Measurements from ENCODE around the gene ZNF236.

DNA sequence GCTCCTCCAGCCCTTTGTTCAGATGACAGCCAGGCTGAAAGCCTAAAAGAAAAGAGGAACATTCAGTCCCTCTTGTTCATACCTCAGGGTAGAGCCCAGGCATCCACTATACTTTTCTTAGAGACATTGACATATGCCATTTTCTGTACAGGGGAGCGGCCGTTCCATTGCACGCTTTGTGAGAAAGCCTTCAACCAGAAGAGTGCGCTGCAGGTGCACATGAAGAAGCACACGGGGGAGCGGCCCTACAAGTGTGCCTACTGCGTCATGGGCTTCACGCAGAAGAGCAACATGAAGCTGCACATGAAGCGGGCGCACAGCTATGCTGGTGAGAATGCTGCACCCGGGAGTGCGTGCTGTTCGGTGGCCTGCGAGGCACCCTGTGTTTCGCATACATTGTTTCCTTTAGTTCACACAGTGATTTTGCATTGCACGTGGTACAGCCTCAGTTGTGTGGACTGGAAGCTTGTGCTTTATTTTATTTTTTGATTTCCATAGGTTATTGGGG, 138.2 kb downstream of the ZNF236 start:
- TF ChIP-seq, protein P1, sequence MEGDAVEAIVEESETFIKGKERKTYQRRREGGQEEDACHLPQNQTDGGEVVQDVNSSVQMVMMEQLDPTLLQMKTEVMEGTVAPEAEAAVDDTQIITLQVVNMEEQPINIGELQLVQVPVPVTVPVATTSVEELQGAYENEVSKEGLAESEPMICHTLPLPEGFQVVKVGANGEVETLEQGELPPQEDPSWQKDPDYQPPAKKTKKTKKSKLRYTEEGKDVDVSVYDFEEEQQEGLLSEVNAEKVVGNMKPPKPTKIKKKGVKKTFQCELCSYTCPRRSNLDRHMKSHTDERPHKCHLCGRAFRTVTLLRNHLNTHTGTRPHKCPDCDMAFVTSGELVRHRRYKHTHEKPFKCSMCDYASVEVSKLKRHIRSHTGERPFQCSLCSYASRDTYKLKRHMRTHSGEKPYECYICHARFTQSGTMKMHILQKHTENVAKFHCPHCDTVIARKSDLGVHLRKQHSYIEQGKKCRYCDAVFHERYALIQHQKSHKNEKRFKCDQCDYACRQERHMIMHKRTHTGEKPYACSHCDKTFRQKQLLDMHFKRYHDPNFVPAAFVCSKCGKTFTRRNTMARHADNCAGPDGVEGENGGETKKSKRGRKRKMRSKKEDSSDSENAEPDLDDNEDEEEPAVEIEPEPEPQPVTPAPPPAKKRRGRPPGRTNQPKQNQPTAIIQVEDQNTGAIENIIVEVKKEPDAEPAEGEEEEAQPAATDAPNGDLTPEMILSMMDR (IDR thresholded peaks at IDR 0.05) = no peak
- TF ChIP-seq POLR2A (IDR thresholded peaks at IDR 0.05) = no peak
